OCI-LY7 (cell line): ENCODE data around the gene PALLD. TPM values are rescaled to one million over a fixed set of nuclear protein-coding genes. Genes with fewer than 3 reads are reported as not detected.

Experiments used
- BruUV-seq: library from RNA; stranded (reverse); fragments of 400-500 nt; replicated peaks from 2 replicates; lab custom pipeline; 2021; lab: Mats Ljungman, UMichigan
- CTCF ChIA-PET: fragments of 300-600 bp; sonication (Branson Sonifier 250); formaldehyde crosslinking; loops from one replicate; lab custom pipeline; 2022; ENCODE audit warnings: antibody characterized with exemption; ENCODE audit not compliant: unreplicated experiment; lab: Charles Lee
- POLR2A ChIA-PET: fragments of 300-600 bp; sonication (Branson Sonifier 250); formaldehyde crosslinking; loops from one replicate; lab custom pipeline; 2022; ENCODE audit warnings: antibody characterized with exemption; lab: Charles Lee
- DNase-seq: peaks from one replicate; pipeline ENCODE4 v3.0.0-alpha.2; 2015; ENCODE audit warnings: low spot score
- H2AFZ ChIP-seq: fragments of 200-600 bp; sonication (generic), shearing (Covaris generic); 2 replicates; pipeline ENCODE4 v1.6.1; 2014; ENCODE audit warnings: mild to moderate bottlenecking, antibody characterized with exemption, low read length, moderate library complexity
- H3K27ac ChIP-seq: fragments of 200-600 bp; sonication (generic); 2 replicates; pipeline ENCODE4 v1.5.1; 2014; ENCODE audit warnings: mixed run types, low read depth, mild to moderate bottlenecking, moderate library complexity, low read length, inconsistent platforms; ENCODE audit not compliant: poor library complexity, severe bottlenecking
- H3K36me3 ChIP-seq: fragments of 200-600 bp; sonication (generic); 2 replicates; pipeline ENCODE4 v1.6.1; 2014; ENCODE audit warnings: mild to moderate bottlenecking, antibody characterized with exemption, low read length, moderate library complexity, mixed read lengths; ENCODE audit not compliant: insufficient read depth
- H3K4me1 ChIP-seq: fragments of 200-600 bp; sonication (generic); 2 replicates; pipeline ENCODE4 v1.5.1; 2014; ENCODE audit warnings: mild to moderate bottlenecking, low read length; ENCODE audit not compliant: insufficient read depth, poor library complexity, severe bottlenecking
- H3K4me2 ChIP-seq: fragments of 200-600 bp; sonication (generic); 2 replicates; pipeline ENCODE4 v1.6.1; 2014; ENCODE audit warnings: mild to moderate bottlenecking, low read length
- H3K4me3 ChIP-seq: fragments of 200-600 bp; sonication (generic); 2 replicates; pipeline ENCODE4 v1.5.1; 2014; ENCODE audit warnings: mild to moderate bottlenecking, low read depth, low read length; ENCODE audit not compliant: poor library complexity, severe bottlenecking
- H3K79me2 ChIP-seq: fragments of 200-600 bp; sonication (generic); 2 replicates; pipeline ENCODE4 v1.6.1; 2016; ENCODE audit warnings: low read depth, mild to moderate bottlenecking, low read length, moderate library complexity, mixed read lengths; ENCODE audit not compliant: insufficient read depth
- H3K9me2 ChIP-seq: fragments of 200-600 bp; sonication (generic); 2 replicates; pipeline ENCODE4 v1.6.1; 2016; ENCODE audit warnings: mild to moderate bottlenecking, low read length, mixed read lengths; ENCODE audit not compliant: insufficient read depth
- H3K9me3 ChIP-seq: fragments of 200-600 bp; sonication (generic); 2 replicates; pipeline ENCODE4 v1.6.1; 2014; ENCODE audit warnings: mild to moderate bottlenecking, mixed run types, low read length, mixed read lengths
- H4K20me1 ChIP-seq: fragments of 200-600 bp; sonication (generic); 2 replicates; pipeline ENCODE4 v1.6.1; 2014; ENCODE audit warnings: mild to moderate bottlenecking, antibody characterized with exemption, low read length, moderate library complexity, mixed read lengths; ENCODE audit not compliant: insufficient read depth
- CTCF ChIP-seq: fragments of 200-600 bp; sonication (generic); conservative IDR thresholded peaks from 2 replicates; pipeline ENCODE4 v1.5.1; 2014; ENCODE audit warnings: mild to moderate bottlenecking, antibody characterized with exemption, low read length, moderate library complexity, mixed read lengths
- EZH2phosphoT487 ChIP-seq: fragments of 200-600 bp; sonication (generic); IDR thresholded peaks from 2 replicates; pipeline ENCODE4 v1.6.1; 2018; ENCODE audit warnings: low read depth, borderline replicate concordance, mild to moderate bottlenecking, mixed run types, antibody characterized with exemption, low read length, moderate library complexity, mixed read lengths
- intact Hi-C: fragments of 100-400 bp; cut with micrococcal nuclease; formaldehyde crosslinking; loops from one replicate; pipeline ENCODE4 v1.10.0; 2022; ENCODE audit not compliant: unreplicated experiment
- total RNA-seq, 2 experiments: library from RNA; depleted of rRNA in 1 of 2; stranded (reverse); fragments of >200 nt in 1 of 2; shearing (Covaris generic) in 1 of 2; gene quantifications; 2 replicates each; pipeline ENCODE4 v1.2.3, GENCODE V29; 2014 to 2022

Gene PALLD
- total RNA-seq, 2 experiments from 2014 or later: 0.73 to 2.8 TPM

- POLR2A ChIA-PET: interaction anchor here (0.5 kb wide), 1 partner anchor 123 kb away, joined by 4 read pairs; no protein-coding TSS in a partner anchor
- intact Hi-C loops: no loop called here
- H4K20me1 ChIP-seq: no peaks in the 10 kb centered on the region
- H3K4me2 ChIP-seq: no peak overlapping the region
- no peak overlapping the region for H2AFZ ChIP-seq
- no peaks in the 10 kb centered on the region for H3K79me2 ChIP-seq
- no TSS peak for BruUV-seq
- no peak for DNase-seq
- CTCF ChIA-PET: no interaction called here
- H3K4me1 ChIP-seq: no peaks in the 10 kb centered on the region
- H3K9me2 ChIP-seq: no peaks in the 10 kb centered on the region
- no peak for TF ChIP-seq EZH2phosphoT487
- TF ChIP-seq CTCF: no peak
- H3K9me3 ChIP-seq: no peaks in the 10 kb centered on the region
- no peaks in the 10 kb centered on the region for H3K36me3 ChIP-seq
- no peak overlapping the region for H3K4me3 ChIP-seq
- H3K27ac ChIP-seq: no peak overlapping the region
Observed at GRCh38 chr4:168643796-168644159, 146.9 kb downstream of the PALLD start.

GRCh38 chr4:168646001-168646768, 149.3 kb downstream of the PALLD start:
- H3K4me2 ChIP-seq: no peak overlapping the region
- no peaks in the 10 kb centered on the region for H3K9me2 ChIP-seq
- no peak overlapping the region for H2AFZ ChIP-seq
- H3K9me3 ChIP-seq: no peaks in the 10 kb centered on the region
- CTCF ChIA-PET: no interaction called here
- no peak overlapping the region for H3K27ac ChIP-seq
- DNase-seq: no peak
- no peaks in the 10 kb centered on the region for H3K4me1 ChIP-seq
- no peaks in the 10 kb centered on the region for H3K79me2 ChIP-seq
- H3K36me3 ChIP-seq: no peaks in the 10 kb centered on the region
- POLR2A ChIA-PET: no interaction called here
- no peaks in the 10 kb centered on the region for H4K20me1 ChIP-seq
- no peak overlapping the region for H3K4me3 ChIP-seq
- TF ChIP-seq CTCF: no peak
- no peak for TF ChIP-seq EZH2phosphoT487
- no TSS peak for BruUV-seq
- intact Hi-C loops: no loop called here

DNA sequence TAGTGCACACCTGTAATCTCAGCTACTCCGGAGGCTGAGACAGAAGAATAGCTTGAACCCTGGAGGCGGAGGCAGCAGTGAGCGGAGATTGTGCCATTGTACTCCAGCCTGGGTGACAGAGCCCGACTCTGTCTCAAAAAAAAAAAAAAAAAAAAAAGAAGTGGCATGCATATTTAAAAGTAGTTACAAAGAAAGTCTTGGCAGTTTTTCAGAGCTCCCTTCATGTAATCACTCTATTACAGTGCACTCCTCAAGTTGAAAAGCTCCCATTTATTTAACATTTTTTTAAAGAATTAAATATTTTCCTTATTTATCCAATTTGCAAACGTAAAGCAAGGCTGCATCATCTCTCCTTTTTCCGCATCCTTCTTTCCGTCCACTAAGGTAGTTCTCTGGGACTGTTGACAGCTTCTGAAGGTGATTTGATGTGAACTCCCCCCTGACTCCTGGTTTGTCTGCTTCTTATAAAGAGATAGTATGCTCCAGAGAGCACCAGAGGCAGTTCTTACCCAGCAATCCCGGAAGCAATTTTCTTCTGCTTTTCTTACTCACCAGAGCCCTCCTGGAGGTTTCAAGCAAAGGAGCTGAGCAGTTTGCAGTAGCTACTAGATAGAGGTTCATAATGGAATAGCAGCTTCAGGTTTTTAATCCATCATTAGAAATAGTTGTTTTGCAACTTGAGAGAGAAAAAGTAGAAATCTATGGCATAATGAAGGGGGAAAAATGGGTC, 151.0 kb downstream of the PALLD start:
- Histone ChIP-seq H3K4me1 (no peaks in the 10 kb centered on the region), H4K20me1 (no peaks in the 10 kb centered on the region), H2AFZ (no peak overlapping the region), H3K4me3 (no peak overlapping the region), H3K9me3 (no peaks in the 10 kb centered on the region), H3K4me2 (no peak overlapping the region), H3K79me2 (no peaks in the 10 kb centered on the region), H3K9me2 (no peaks in the 10 kb centered on the region), H3K36me3 (no peaks in the 10 kb centered on the region), H3K27ac (no peak overlapping the region)
- BruUV-seq: no TSS peak
- DNase-seq: no peak
- CTCF ChIA-PET: no interaction called here
- intact Hi-C loops: no loop called here
- TF ChIP-seq EZH2phosphoT487 (no peak), CTCF (no peak)
- POLR2A ChIA-PET: interaction anchor here (0.6 to 0.7 kb wide), 2 partner anchors 9 to 82 kb away, joined by 3 read pairs; no protein-coding TSS in a partner anchor
